ENCODE data around the gene LRRK1. TPM values are rescaled to one million over a fixed set of nuclear protein-coding genes. Genes with fewer than 3 reads are reported as not detected.
"Not testable (repeated sequence)": the region's sequence is repeated elsewhere in the genome, so short reads cannot be mapped to it uniquely, and the experiment has no call there.

LRRK1 gene
- polyA plus RNA-seq, 5 donors, result 1.5 to 3.0 (median 2.8) TPM

- peak in 1 of 2 donors; percentile 44 for DNase-seq
These were observed 173.2 kb downstream of the LRRK1 start for GRCh38 chr15:101092156-101092866.

- no peak for DNase-seq
These were observed 173.7 kb downstream of the LRRK1 start for GRCh38 chr15:101092867-101093202.

DNA sequence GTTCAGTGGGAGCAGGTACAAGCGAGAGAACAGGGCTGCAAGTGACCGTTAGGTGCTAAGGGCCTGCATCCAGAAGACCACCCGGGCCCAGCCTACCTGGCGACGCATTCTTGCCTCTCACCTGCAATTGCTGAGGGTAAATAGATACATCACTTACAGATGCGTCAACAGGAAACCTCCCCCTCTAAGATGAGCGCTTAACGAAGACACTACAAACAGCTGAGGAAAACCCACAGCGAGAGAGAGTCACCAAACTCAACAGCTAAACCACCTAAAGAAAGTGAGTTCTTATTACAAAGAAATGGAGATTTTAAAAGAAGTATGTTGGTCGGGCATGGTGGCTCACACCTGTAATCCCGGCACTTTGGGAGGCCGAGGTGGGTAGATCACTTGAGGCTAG is 174.8 kb downstream of the LRRK1 start:
- DNase-seq, result no peak

DNA sequence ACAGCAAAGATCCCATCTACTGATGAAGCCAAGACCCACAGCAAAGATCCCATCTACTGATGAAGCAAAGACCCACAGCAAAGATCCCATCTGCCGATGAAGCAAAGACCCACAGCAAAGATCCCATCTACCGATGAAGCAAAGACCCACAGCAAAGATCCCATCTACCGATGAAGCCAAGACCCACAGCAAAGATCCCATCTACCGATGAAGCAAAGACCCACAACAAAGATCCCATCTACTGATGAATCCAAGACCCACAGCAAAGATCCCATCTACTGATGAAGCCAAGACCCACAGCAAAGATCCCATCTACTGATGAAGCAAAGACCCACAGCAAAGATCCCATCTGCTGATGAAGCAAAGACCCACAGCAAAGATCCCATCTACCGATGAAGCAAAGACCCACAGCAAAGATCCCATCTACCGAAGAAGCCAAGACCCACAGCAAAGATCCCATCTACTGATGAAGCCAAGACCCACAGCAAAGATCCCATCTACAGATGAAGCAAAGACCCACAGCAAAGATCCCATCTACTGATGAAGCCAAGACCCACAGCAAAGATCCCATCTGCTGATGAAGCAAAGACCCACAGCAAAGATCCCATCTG is 176.7 kb downstream of the LRRK1 start:
- not testable (repeated sequence) for DNase-seq

GRCh38 chr15:101097111-101097510 is 178.0 kb downstream of the LRRK1 start:
- no peak for DNase-seq

DNA sequence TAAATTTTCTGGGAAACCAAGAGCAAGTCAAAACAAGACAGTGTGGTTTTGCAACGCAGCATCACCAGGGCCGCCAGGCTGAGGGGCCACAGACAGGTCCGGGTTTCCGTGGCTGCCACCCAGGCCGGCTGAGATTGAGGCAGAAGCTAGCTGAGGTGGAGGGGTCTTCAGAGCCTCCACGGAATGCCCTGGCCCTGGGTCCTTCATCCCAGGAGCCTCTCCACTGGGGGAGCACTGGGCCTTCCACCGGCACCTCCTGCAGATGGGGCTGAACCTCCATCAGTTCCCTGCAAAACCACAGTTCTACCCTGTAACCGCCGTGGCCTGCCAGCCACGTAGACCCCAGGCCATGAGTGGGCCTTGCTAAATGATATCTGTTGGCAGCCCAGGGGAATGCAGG is 180.0 kb downstream of the LRRK1 start:
- no peak for DNase-seq

DNA sequence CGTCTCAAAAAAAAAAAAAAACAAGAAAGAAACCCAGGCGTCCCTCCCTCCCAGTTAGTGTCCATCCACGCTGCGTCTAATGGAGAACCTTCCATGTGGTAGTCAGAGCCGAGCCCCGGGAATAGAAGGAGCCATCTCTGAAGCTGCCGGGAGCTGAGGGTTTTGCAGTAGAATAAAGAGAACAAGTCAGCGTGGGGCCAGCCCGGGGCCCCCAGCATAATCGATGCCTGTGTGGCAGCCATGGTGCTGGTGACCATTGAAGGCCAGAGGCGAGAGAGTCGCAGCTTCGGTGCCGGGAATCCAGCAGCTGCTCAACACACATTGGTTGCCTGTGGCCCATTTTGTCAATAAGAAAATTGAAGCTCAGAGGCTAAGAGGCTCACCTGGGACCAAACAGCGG is 181.0 kb downstream of the LRRK1 start:
- DNase-seq, result no peak

DNA sequence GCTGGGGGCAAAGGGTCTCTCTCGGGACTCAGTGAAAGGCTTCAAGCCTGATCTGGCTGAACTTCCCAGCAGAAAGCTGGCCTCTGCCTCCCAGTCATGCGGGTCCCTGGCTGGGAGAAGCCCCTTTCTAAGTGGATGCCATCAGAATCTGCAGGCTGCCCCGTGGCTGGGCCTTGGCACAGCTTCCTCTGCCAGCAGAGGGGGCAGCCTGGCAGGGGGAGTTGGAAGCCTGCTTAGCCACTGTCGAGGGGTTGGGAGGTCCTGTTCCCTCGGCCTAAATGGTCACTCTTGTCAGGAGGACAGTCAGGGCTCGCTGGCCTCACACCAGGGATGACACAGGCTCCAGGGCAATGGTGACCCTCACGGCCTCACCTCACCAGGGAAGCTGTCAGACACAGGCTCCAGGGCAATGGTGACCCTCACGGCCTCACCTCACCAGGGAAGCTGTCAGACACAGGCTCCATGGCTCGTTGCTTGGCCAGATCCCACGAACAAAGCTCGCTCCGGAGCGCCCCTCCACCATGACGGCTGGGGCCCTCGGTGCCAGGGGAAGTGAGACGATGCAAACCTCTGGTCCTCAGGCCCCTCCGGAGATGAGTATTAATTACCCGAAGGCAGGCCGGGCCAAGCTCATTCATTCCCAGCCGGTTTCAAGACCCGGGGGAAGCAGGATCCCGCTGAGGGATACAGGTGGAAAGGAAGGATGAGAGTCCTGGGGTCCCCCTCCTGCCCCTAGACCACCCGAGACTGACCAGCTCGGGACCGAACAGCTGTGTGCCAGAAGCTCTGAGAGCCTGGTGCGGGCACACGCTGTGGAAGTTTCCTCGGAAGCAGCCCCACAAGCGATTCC is 181.7 kb downstream of the LRRK1 start:
- no peak for DNase-seq

DNA sequence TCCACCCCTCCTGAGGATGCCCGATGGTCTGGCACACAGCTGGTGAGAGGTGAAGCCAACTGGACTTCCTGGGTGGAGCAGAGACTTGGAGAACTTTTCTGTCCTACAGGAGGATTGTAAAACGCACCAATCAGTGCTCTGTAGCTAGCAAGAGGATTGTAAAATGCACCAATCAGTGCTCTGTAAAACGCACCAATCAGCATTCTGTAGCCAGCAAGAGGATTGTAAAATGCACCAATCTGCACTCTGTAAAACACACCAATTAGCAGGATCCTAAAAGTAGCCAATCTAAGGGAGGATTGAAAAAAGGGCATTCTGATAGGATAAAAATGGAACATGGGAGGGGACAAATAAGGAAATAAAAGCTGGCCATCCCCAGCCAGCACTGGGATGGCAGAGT is 182.5 kb downstream of the LRRK1 start:
- DNase-seq, result no peak

GRCh38 chr15:101102746-101103145 is 183.6 kb downstream of the LRRK1 start:
- DNase-seq, result no peak

- no peak for DNase-seq
These were observed 184.4 kb downstream of the LRRK1 start for GRCh38 chr15:101103598-101103997.

DNA sequence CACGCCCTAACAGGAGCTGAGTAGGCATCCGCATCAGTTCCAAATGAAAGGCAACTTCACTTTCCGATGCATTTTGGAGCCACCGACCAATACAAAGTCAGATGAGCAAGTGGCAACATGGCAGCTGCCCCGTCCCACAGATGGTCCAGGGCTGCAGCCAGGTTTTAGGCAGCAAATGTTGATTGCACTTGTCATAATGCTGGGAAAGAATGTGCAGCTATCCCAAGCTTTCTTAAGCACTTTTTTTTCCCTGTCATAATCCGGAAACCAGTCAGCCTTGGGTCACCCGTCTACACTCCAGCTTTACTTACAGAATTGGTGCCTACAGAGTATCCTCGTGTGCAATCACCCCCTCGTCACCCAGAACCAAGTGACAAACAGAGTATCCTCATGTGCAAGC is 185.0 kb downstream of the LRRK1 start:
- no peak for DNase-seq

DNA sequence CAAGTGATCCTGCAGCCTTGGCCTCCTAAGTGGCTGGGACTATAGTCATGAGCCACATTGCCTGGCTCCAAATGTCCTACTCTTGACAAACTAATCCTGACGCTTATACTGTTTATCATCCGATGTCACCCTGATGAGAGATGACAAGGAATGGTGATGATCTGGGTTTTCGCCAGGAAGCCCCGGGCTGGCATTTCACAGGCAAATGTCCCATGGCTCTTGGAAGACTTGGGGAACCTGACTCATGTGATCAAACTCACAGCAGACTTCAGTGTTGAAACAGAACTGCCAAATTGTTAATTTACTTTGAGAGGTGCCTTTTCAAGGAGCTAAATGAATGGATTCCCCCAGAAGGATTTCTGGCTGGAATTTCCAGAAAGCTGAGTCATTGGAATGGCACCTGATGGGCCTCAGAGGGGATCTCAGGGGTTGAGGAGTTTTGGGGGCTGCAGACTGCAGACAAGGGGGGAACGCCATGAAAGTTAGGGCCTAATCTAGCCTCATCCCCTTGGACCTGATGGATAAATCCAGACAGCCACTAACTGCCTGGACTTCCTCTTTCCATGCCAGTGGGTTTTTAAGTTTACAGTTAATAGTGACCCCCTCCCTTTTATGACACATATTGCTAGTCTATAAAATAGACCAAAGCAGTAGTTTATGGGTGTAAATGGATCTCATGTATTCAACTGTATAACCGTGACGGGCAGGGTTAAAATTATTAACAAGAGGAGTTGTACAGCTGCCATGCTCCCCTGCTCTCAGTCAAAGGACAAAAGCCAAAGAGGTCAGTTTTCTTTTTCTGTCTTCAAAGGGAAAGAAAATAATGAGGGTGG is 186.1 kb downstream of the LRRK1 start:
- no peak for DNase-seq

DNA sequence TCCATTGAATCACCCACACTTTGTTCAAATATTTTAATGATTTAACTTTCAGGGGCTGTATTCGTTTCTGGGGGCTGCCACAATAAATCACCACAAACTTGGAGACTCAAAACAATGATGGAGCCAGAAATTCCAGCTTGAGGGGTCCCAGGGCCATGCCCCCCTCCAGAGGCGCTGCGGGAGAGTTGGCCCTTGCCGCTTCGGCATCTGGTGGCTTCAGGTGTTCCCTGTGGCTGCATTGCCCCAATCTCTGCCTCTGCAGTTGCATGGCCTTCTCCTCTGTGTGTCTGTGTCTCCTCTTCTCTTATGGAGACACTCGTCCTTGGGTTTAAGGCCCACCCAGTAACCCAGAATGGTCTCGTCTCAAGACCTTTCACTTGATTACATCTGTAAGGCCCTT is 187.9 kb downstream of the LRRK1 start:
- DNase-seq, result no peak

DNA sequence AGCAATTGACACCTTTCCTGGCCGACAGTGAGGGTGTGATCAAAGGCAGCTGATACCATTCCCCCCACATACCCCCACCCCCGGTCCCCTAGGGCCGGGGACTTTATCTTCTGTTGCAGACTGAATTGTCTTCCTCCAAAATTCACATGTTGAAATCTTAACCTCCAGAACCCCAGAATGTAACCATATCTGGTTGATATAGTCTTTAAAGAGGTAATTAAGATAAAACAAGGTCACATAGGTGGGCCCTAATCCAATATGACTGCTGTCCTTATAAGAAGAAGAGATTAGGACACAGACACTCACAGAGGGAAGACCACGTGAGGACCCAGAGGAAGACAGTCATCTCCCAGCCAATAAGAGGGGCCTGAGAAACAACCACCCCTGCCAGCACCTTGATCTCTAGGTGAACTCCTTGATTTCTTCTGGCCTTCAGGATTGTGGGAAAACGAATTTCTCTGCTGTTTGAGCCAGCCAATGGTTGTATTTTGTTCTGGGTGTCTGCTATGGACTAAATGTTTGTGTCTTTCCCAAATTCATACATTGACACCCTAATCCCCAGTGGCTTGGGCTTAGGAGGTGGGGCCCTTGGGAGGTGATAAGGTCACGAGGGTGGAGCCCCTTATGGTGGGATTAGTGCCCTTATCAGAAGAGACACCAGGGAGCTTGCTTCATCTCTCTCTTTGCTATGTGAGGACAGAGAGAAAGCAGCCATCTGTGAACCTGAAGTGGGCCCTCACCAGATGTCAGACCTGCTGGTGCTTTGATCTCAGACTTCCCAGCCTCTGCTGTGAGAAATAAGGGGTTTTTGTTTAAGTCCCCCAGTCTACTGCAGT is 188.7 kb downstream of the LRRK1 start:
- no peak for DNase-seq

GRCh38 chr15:101108461-101108775 is 189.3 kb downstream of the LRRK1 start:
- DNase-seq, result no peak

DNA sequence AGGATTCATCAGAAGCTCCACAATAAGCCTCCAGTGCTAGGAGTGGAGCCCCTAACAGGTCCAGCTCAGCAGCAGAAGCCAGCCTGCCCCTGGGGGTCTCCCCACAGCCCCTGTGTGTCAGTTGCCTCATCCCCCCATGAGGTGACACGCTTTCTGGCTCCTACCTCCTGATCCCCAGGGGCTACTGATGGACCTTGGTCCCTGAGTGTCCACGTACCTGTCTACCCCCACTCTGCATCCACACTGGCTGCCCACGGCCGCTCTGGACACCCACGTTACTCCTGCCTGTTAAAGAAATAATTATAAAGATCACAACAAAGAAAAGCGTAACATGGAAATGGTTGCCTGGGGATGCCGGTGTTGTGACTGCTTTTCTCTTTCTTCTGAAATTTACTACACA is 189.6 kb downstream of the LRRK1 start:
- DNase-seq, result no peak

- DNase-seq, result no peak
These were observed 191.8 kb downstream of the LRRK1 start for GRCh38 chr15:101110681-101111569.

- DNase-seq, result no peak
These were observed 192.6 kb downstream of the LRRK1 start for GRCh38 chr15:101111570-101112262.
